HG03565 (cell line): Measurements from ENCODE around the gene FBXO7.
A peak's percentile ranks its signal among the peaks of the same experiment; 100 is the strongest.
"Not testable (repeated sequence)": the region's sequence is repeated elsewhere in the genome, so short reads cannot be mapped to it uniquely, and the experiment has no call there.

Experiments used
- ATAC-seq: cut with Tn5 transposase; IDR thresholded peaks from one replicate; pipeline ENCODE4 v1.9.1; 2021; ENCODE audit warnings: mild to moderate bottlenecking, moderate library complexity; ENCODE audit not compliant: unreplicated experiment

The FBXO7 gene

GRCh38 chr22:32474635-32475467, at the start of gene FBXO7:
FBXO7 (plus strand) TSS chr22:32474811; CDS start chr22:32475003, 192 bp downstream.
- ATAC-seq, result peak; percentile 52

GRCh38 chr22:32426881-32427280, 47.7 kb upstream of the FBXO7 start:
- no peak for ATAC-seq

- no peak for ATAC-seq
Measured at GRCh38 chr22:32430352-32430751, 44.3 kb upstream of the FBXO7 start.

- no peak for ATAC-seq
Measured at GRCh38 chr22:32444068-32444467, 30.5 kb upstream of the FBXO7 start.

GRCh38 chr22:32446321-32446720, 28.3 kb upstream of the FBXO7 start:
- no peak for ATAC-seq

- ATAC-seq, result no peak
Measured at GRCh38 chr22:32448980-32449379, 25.6 kb upstream of the FBXO7 start.

GRCh38 chr22:32457031-32457430, 17.6 kb upstream of the FBXO7 start:
- no peak for ATAC-seq

GRCh38 chr22:32462452-32462851, 12.2 kb upstream of the FBXO7 start:
- no peak for ATAC-seq

GRCh38 chr22:32465661-32466060, 8.9 kb upstream of the FBXO7 start:
- no peak for ATAC-seq

- no peak for ATAC-seq
Measured at GRCh38 chr22:32466496-32466895, 8.1 kb upstream of the FBXO7 start.

GRCh38 chr22:32469799-32470212, 4.8 kb upstream of the FBXO7 start:
- no peak for ATAC-seq

GRCh38 chr22:32473388-32473952, 1.1 kb upstream of the FBXO7 start:
- no peak for ATAC-seq

- no peak for ATAC-seq
Measured at GRCh38 chr22:32475468-32476010, 928 bp downstream of the FBXO7 start.

GRCh38 chr22:32476281-32477195, 1.9 kb downstream of the FBXO7 start:
- ATAC-seq, result no peak

GRCh38 chr22:32477596-32477995, 3.0 kb downstream of the FBXO7 start:
- no peak for ATAC-seq

- ATAC-seq, result not testable (repeated sequence)
Measured at GRCh38 chr22:32478552-32478951, 3.9 kb downstream of the FBXO7 start.

- ATAC-seq, result no peak
Measured at GRCh38 chr22:32478994-32479393, 4.4 kb downstream of the FBXO7 start.

GRCh38 chr22:32480238-32480637, 5.6 kb downstream of the FBXO7 start:
- no peak for ATAC-seq

- ATAC-seq, result peak; percentile 56
Measured at GRCh38 chr22:32482708-32483107, 8.1 kb downstream of the FBXO7 start.

GRCh38 chr22:32486656-32487390, 12.2 kb downstream of the FBXO7 start:
- no peak for ATAC-seq
